ENCODE measurements around the gene ZNF81.
"Not testable (repeated sequence)": the region's sequence is repeated elsewhere in the genome, so short reads cannot be mapped to it uniquely, and the experiment has no call there.

GRCh38 chrX:47965526-47965925 is 128.8 kb downstream of the ZNF81 start:
- not testable (repeated sequence) for TF ChIP-seq CEBPB (IDR thresholded peaks at IDR 0.05; ENCODE audit: low read depth, low read length); RAD21 (IDR thresholded peaks at IDR 0.05; ENCODE audit: low read length); POLR2A (IDR thresholded peaks at IDR 0.05; ENCODE audit: low read depth, low read length); CTCF (conservative IDR thresholded peaks at IDR 0.05; ENCODE audit: low read depth, low read length)
